CD14-positive monocyte (primary cell): Measurements from ENCODE around the gene CDT1. TPM values are rescaled to one million over a fixed set of nuclear protein-coding genes. Genes with fewer than 3 reads are reported as not detected.

Experiments
- DNase-seq, 3 donors: peaks; one replicate each; pipeline ENCODE4 v3.0.0-alpha.2; 2011 to 2022
- H2AFZ ChIP-seq: 2 replicates; pipeline ENCODE4 v1.6.0; 2012; ENCODE audit warnings: mild to moderate bottlenecking, low read depth, low read length, inconsistent platforms; ENCODE audit not compliant: insufficient read depth, poor library complexity, severe bottlenecking
- H3K27ac ChIP-seq, 2 donors: 1 replicate in 1 of 2; 2 replicates in 1 of 2; pipeline ENCODE4 v1.5.1; 2012 to 2013; ENCODE audit warnings: low read length in 2 of 2, control low read depth in 1 of 2, inconsistent platforms in 1 of 2, low read depth in 1 of 2, mild to moderate bottlenecking in 1 of 2
- H3K27me3 ChIP-seq, 2 donors: one replicate each; pipeline versions ENCODE4 v1.6.0 to v1.6.1; 2011 to 2013; ENCODE audit warnings: low read length in 2 of 2; ENCODE audit not compliant: control insufficient read depth in 2 of 2, insufficient read depth in 2 of 2
- H3K36me3 ChIP-seq, 2 donors: replicated peaks in 1 of 2; 1 replicate in 1 of 2; 2 replicates in 1 of 2; pipeline versions ENCODE4 v1.5.1 to v1.6.1; 2012 to 2013; ENCODE audit warnings: low read length in 2 of 2, control low read depth in 1 of 2, inconsistent platforms in 1 of 2, mild to moderate bottlenecking in 1 of 2; ENCODE audit not compliant: insufficient read depth in 2 of 2, control insufficient read depth in 1 of 2
- H3K4me1 ChIP-seq, 2 donors: 1 replicate in 1 of 2; 2 replicates in 1 of 2; pipeline versions ENCODE4 v1.5.1 to v1.6.1; 2012 to 2013; ENCODE audit warnings: low read length in 2 of 2, control low read depth in 1 of 2, inconsistent platforms in 1 of 2, mild to moderate bottlenecking in 1 of 2, moderate library complexity in 1 of 2; ENCODE audit not compliant: insufficient read depth in 2 of 2, control insufficient read depth in 1 of 2
- H3K4me2 ChIP-seq: replicated peaks from 2 replicates; pipeline ENCODE3; 2012; ENCODE audit warnings: low read length, moderate library complexity, mild to moderate bottlenecking; ENCODE audit not compliant: poor library complexity, severe bottlenecking; ENCODE audit errors: extremely low read depth
- H3K4me3 ChIP-seq, 3 experiments: fragments of 200-600 bp in 1 of 3; sonication (generic) in 1 of 3; replicated peaks in 1 of 3; 1 replicate in 2 of 3; 2 replicates in 1 of 3; pipeline ENCODE4 v1.5.1; 2011 to 2013; ENCODE audit warnings: low read length in 3 of 3, mild to moderate bottlenecking in 3 of 3, control low read depth in 2 of 3, low read depth in 2 of 3, inconsistent platforms in 1 of 3, moderate library complexity in 1 of 3
- H3K79me2 ChIP-seq: 2 replicates; pipeline ENCODE4 v1.6.0; 2012; ENCODE audit warnings: mild to moderate bottlenecking, control low read depth, inconsistent platforms, low read length, moderate library complexity; ENCODE audit not compliant: insufficient read depth
- H3K9ac ChIP-seq: 2 replicates; pipeline ENCODE4 v1.6.0; 2017; ENCODE audit warnings: low read length, mild to moderate bottlenecking; ENCODE audit not compliant: insufficient read depth, poor library complexity, severe bottlenecking
- H3K9me3 ChIP-seq, 2 donors: replicated peaks in 1 of 2; 1 replicate in 1 of 2; 2 replicates in 1 of 2; pipeline versions ENCODE4 v1.5.1 to v1.6.1; 2012 to 2013; ENCODE audit warnings: low read length in 2 of 2, control low read depth in 1 of 2; ENCODE audit not compliant: control insufficient read depth in 1 of 2, insufficient read depth in 1 of 2
- H4K20me1 ChIP-seq: 2 replicates; pipeline ENCODE4 v1.6.0; 2012; ENCODE audit warnings: mild to moderate bottlenecking, low read length, control low read depth, moderate library complexity; ENCODE audit not compliant: insufficient read depth
- H3K27ac Mint-ChIP-seq, 7 donors: one replicate each; pipeline ENCODE4 v1.8.0; 2020; ENCODE audit warnings: mild to moderate bottlenecking in 7 of 7, mixed read lengths in 7 of 7, moderate library complexity in 6 of 7, inconsistent platforms in 2 of 7
- H3K27me3 Mint-ChIP-seq, 3 donors: one replicate each; pipeline ENCODE4 v1.8.0; 2021 to 2022; ENCODE audit warnings: low read depth in 3 of 3, mild to moderate bottlenecking in 3 of 3, mixed read lengths in 3 of 3, moderate library complexity in 3 of 3, inconsistent platforms in 1 of 3
- H3K36me3 Mint-ChIP-seq, 2 donors: one replicate each; pipeline ENCODE4 v1.8.0; 2020; ENCODE audit warnings: mixed read lengths in 2 of 2, inconsistent platforms in 1 of 2, mild to moderate bottlenecking in 1 of 2
- H3K4me1 Mint-ChIP-seq: one replicate; pipeline ENCODE4 v1.8.0; 2020; ENCODE audit warnings: mild to moderate bottlenecking, mixed read lengths
- H3K4me3 Mint-ChIP-seq, 2 donors: one replicate each; pipeline ENCODE4 v1.8.0; 2020; ENCODE audit warnings: mild to moderate bottlenecking in 2 of 2, mixed read lengths in 2 of 2, moderate library complexity in 1 of 2
- H3K9me3 Mint-ChIP-seq, 7 donors: one replicate each; pipeline ENCODE4 v1.8.0; 2020 to 2022; ENCODE audit warnings: mixed read lengths in 7 of 7, mild to moderate bottlenecking in 6 of 7, moderate library complexity in 6 of 7, inconsistent platforms in 2 of 7
- CTCF ChIP-seq: fragments of 200-600 bp; IDR thresholded peaks from one replicate; pipeline ENCODE4 v1.8.0; 2022; ENCODE audit warnings: antibody characterized with exemption, mild to moderate bottlenecking
- WGBS: methylation state at CpG from one replicate; pipeline ENCODE4 v1.1.5; 2013; ENCODE audit warnings: missing lambda C conversion rate; ENCODE audit not compliant: insufficient coverage; 5-methylcytosine and 5-hydroxymethylcytosine counted together
- intact Hi-C, 2 donors: fragments of 100-400 bp; cut with micrococcal nuclease; formaldehyde crosslinking; loops; one replicate each; pipeline versions ENCODE4 v1.15.0 to v1.15.1; 2023
- polyA plus RNA-seq, 3 donors: library from polyadenylated mRNA; depleted of rRNA in 1 of 3; unstranded in 2 of 3; stranded (reverse) in 1 of 3; fragments of 300-500 nt in 2 of 3; fragments of >200 nt in 1 of 3; fragmentation: Illumina TruSeq in 2 of 3; gene quantifications; 1 replicate in 2 of 3; 2 replicates in 1 of 3; pipeline ENCODE4 v1.2.3, GENCODE V29; 2012 to 2021

Gene CDT1
- polyA plus RNA-seq, 3 donors: 0.07 to 0.24 (median 0.16) TPM

- Mint-ChIP-seq H3K4me3 (peak overlapping the region; percentile 47 to 93), H3K27ac (peak overlapping the region; percentile 95 to 99 (median 98)), H3K27me3 (no peaks in the 10 kb centered on the region), H3K36me3 (peaks cover 10 to 40% of the 10 kb centered on the region in 2 donors), H3K9me3 (no peaks in the 10 kb centered on the region), H3K4me1 (peaks cover 72% of the 10 kb centered on the region)
- no peak for DNase-seq
- Histone ChIP-seq H3K4me3 (peak overlapping the region in 1 of 3 experiments; percentile 80), H3K9ac (peak overlapping the region; percentile 84), H3K27me3 (no peaks in the 10 kb centered on the region), H3K9me3 (no peaks in the 10 kb centered on the region), H3K4me1 (peaks cover 71 to 84% of the 10 kb centered on the region in 2 donors), H3K79me2 (peaks cover 93% of the 10 kb centered on the region), H4K20me1 (peaks cover 83% of the 10 kb centered on the region), H3K36me3 (peaks cover 6 to 11% of the 10 kb centered on the region in 2 donors), H2AFZ (no peak overlapping the region), H3K4me2 (peak overlapping the region; percentile 90), H3K27ac (peak overlapping the region; percentile 86 to 99)
- TF ChIP-seq CTCF: no peak
- intact Hi-C loops: loop anchor here in 1 of 2 donors (5.0 to 10.0 kb wide), 3 partner anchors 78 to 1165 kb away; partner anchors contain the start of genes DEF8, GALNS and TRAPPC2L
- 72% methylated on average over 24 of the region's 34 CpGs for WGBS
Measured at GRCh38 chr16:88779406-88780141, 24.0 kb upstream of the CDT1 start.

- Histone ChIP-seq H3K9me3 (no peaks in the 10 kb centered on the region), H4K20me1 (peaks cover 75% of the 10 kb centered on the region), H3K4me1 (peaks cover 65 to 80% of the 10 kb centered on the region in 2 donors), H3K27me3 (no peaks in the 10 kb centered on the region), H3K4me2 (peak overlapping the region; percentile 90), H2AFZ (no peak overlapping the region), H3K9ac (peak overlapping the region; percentile 84), H3K4me3 (peak overlapping the region in 2 of 3 experiments; percentile 28 to 80), H3K79me2 (peaks cover 89% of the 10 kb centered on the region), H3K27ac (peak overlapping the region; percentile 86 to 99), H3K36me3 (peaks cover 6 to 11% of the 10 kb centered on the region in 2 donors)
- Mint-ChIP-seq H3K9me3 (no peaks in the 10 kb centered on the region), H3K4me1 (peaks cover 67% of the 10 kb centered on the region), H3K27ac (peak overlapping the region; percentile 95 to 99 (median 98)), H3K27me3 (no peaks in the 10 kb centered on the region), H3K36me3 (peaks cover 10 to 37% of the 10 kb centered on the region in 2 donors), H3K4me3 (peak overlapping the region; percentile 90 to 93)
- TF ChIP-seq CTCF: no peak
- intact Hi-C loops: loop anchor here in 1 of 2 donors (5.0 to 10.0 kb wide), 3 partner anchors 77 to 1164 kb away; partner anchors contain the start of genes DEF8, GALNS and TRAPPC2L
- DNase-seq: no peak
- WGBS: no CpG with 5 or more reads among the region's 13 CpGs
Measured at GRCh38 chr16:88780142-88781062, 23.2 kb upstream of the CDT1 start.
